GM13976 (cell line): ENCODE data around the gene WIZ.

Experiments
- DNase-seq: peaks from one replicate; pipeline ENCODE4 v3.0.0; 2012; ENCODE audit warnings: low spot score
- CTCF ChIP-seq: IDR thresholded peaks from 2 replicates; pipeline ENCODE4 v1.5.1; 2012; ENCODE audit warnings: borderline replicate concordance, mild to moderate bottlenecking; ENCODE audit not compliant: insufficient read depth; ENCODE audit errors: extremely low read depth, missing control alignments, control extremely low read depth
- in situ Hi-C: fragments of 300-500 bp; cut with MboI; formaldehyde crosslinking; loops from one replicate; pipeline ENCODE4 v1.12.0; 2022; ENCODE audit warnings: low sequenced_read_pairs, mixed read lengths, inconsistent platforms; ENCODE audit not compliant: unreplicated experiment

WIZ gene

GRCh38 chr19:15448778-15449619, 757 bp downstream of the WIZ start:
- peak; percentile 69 for DNase-seq
- in situ Hi-C loops, result no loop called here
- TF ChIP-seq CTCF, result no peak

GRCh38 chr19:15448044-15448777, 1.5 kb downstream of the WIZ start:
- in situ Hi-C loops, result no loop called here
- no peak for DNase-seq
- TF ChIP-seq CTCF, result no peak

GRCh38 chr19:15447057-15447456, 2.7 kb downstream of the WIZ start:
- TF ChIP-seq CTCF, result no peak
- in situ Hi-C loops, result no loop called here
- no peak for DNase-seq

GRCh38 chr19:15445807-15446376, 3.9 kb downstream of the WIZ start:
- no peak for TF ChIP-seq CTCF
- in situ Hi-C loops, result no loop called here
- no peak for DNase-seq

GRCh38 chr19:15445227-15445605, 4.5 kb downstream of the WIZ start:
- no peak for TF ChIP-seq CTCF
- in situ Hi-C loops, result no loop called here
- DNase-seq, result no peak

GRCh38 chr19:15444505-15445226, 5.1 kb downstream of the WIZ start:
- TF ChIP-seq CTCF, result no peak
- DNase-seq, result no peak
- in situ Hi-C loops, result no loop called here
